Suprapubic skin (tissue), 4 donors: ENCODE results near the gene GALM. TPM values are rescaled to one million over a fixed set of nuclear protein-coding genes. Genes with fewer than 3 reads are reported as not detected.
"Not testable (repeated sequence)": the region's sequence is repeated elsewhere in the genome, so short reads cannot be mapped to it uniquely, and the experiment has no call there.

Source experiments
- DNase-seq, 2 donors: peaks; one replicate each; pipeline ENCODE4 v3.0.0-alpha.2; 2019; ENCODE audit warnings: low spot score in 2 of 2
- H3K27ac ChIP-seq: fragments of 200-600 bp; sonication (generic); one replicate; pipeline ENCODE4 v1.5.1; 2019
- H3K27me3 ChIP-seq: fragments of 200-600 bp; sonication (generic); one replicate; pipeline ENCODE4 v1.5.1; 2019
- H3K36me3 ChIP-seq: fragments of 200-600 bp; sonication (generic); one replicate; pipeline ENCODE4 v1.5.1; 2019
- H3K4me1 ChIP-seq: fragments of 200-600 bp; sonication (generic); one replicate; pipeline ENCODE4 v1.5.1; 2019
- H3K4me3 ChIP-seq: fragments of 200-600 bp; sonication (generic); one replicate; pipeline ENCODE4 v1.5.1; 2019; ENCODE audit warnings: mild to moderate bottlenecking
- H3K9me3 ChIP-seq: fragments of 200-600 bp; sonication (generic); one replicate; pipeline ENCODE4 v1.5.1; 2019
- CTCF ChIP-seq, 2 donors: fragments of 200-600 bp in 1 of 2; fragments of 450-650 bp in 1 of 2; sonication (generic) in 1 of 2; IDR thresholded peaks; one replicate each; pipeline ENCODE4 v1.5.1; 2016 to 2019; ENCODE audit warnings: antibody characterized with exemption in 2 of 2, mild to moderate bottlenecking in 1 of 2, moderate library complexity in 1 of 2
- EP300 ChIP-seq: sonication (generic); formaldehyde crosslinking; IDR thresholded peaks from one replicate; pipeline ENCODE4 v1.6.1; 2017; ENCODE audit warnings: antibody characterized with exemption
- POLR2A ChIP-seq, 2 donors: fragments of 450-650 bp; IDR thresholded peaks; one replicate each; pipeline ENCODE4 v1.6.1; 2017; ENCODE audit warnings: antibody characterized with exemption in 2 of 2, mild to moderate bottlenecking in 2 of 2, moderate library complexity in 2 of 2
- POLR2AphosphoS5 ChIP-seq, 3 donors: sonication (generic); formaldehyde crosslinking; IDR thresholded peaks; one replicate each; pipeline ENCODE4 v1.6.1; 2017; ENCODE audit warnings: antibody characterized with exemption in 3 of 3
- WGBS: methylation state at CpG from one replicate; pipeline ENCODE4 v1.1.5; 2018; 5-methylcytosine and 5-hydroxymethylcytosine counted together
- total RNA-seq, 4 donors: library from RNA; depleted of rRNA; stranded (reverse); fragments of >200 nt; gene quantifications; one replicate each; pipeline ENCODE4 v1.1.0, GENCODE V29; 2016

GALM gene
- total RNA-seq, 4 donors from 2014 or later = 3.7 to 16.4 (median 7.1) TPM

- no peak for DNase-seq
- H3K36me3 ChIP-seq = no peaks in the 10 kb centered on the region
- H3K27me3 ChIP-seq = no peaks in the 10 kb centered on the region
- no peaks in the 10 kb centered on the region for H3K4me1 ChIP-seq
- no peak overlapping the region for H3K27ac ChIP-seq
- H3K4me3 ChIP-seq = no peak overlapping the region
- TF ChIP-seq POLR2A (IDR thresholded peaks at IDR 0.05) (no peak), CTCF (IDR thresholded peaks at IDR 0.05) (no peak), EP300 (no peak), POLR2AphosphoS5 (IDR thresholded peaks at IDR 0.05) (no peak)
- H3K9me3 ChIP-seq = no peaks in the 10 kb centered on the region
These were observed 35.1 kb downstream of the GALM start for GRCh38 chr2:38700881-38701458.

DNA sequence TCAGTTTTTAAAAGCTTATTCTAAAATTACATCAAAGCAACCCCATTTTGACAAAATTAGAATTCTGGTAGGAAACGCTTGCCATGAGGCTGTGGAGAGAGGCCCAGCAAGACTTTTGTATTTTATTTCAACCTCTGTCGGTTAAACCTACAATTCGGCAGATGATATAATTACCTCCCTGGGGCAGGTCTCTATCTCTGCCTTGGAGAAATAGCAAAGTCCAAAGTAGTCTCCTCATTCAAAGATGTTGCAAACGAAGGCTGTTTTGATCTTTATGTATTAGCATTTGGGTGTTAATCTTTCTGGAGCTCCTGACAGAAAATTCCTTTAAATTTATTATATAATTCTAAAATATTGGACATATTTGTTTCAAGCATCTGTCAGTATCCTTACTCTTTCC is 35.6 kb downstream of the GALM start:
- no peaks in the 10 kb centered on the region for H3K4me1 ChIP-seq
- no peaks in the 10 kb centered on the region for H3K36me3 ChIP-seq
- no peak overlapping the region for H3K4me3 ChIP-seq
- no peak for DNase-seq
- H3K27me3 ChIP-seq = no peaks in the 10 kb centered on the region
- 92% methylated on average over 4 of the region's 4 CpGs for WGBS
- H3K27ac ChIP-seq = no peak overlapping the region
- H3K9me3 ChIP-seq = no peaks in the 10 kb centered on the region
- TF ChIP-seq CTCF (IDR thresholded peaks at IDR 0.05) (no peak), EP300 (no peak), POLR2AphosphoS5 (IDR thresholded peaks at IDR 0.05) (no peak), POLR2A (IDR thresholded peaks at IDR 0.05) (no peak)

DNA sequence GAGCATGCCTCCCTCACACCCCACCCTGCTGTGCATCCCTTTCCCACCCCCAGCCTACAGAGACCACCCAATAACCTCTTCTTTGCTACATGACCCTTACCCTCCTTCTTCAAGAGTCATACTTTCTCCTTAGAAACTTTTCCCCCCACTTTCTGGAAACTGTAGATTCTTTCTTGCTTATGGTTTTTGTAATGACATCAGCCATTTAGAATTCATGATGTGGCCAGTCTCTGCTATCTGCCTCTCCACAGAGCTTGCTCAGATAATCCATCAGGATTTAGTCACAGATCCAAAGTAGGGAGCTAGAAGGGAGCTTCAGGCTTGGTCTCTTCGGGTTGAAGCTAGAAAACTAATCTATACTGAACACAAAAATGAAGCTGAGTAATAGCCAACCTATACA is 36.5 kb downstream of the GALM start:
- no peak for DNase-seq
- no peak overlapping the region for H3K27ac ChIP-seq

GRCh38 chr2:38703336-38703735 is 37.4 kb downstream of the GALM start:
- not testable (repeated sequence) for H3K27ac ChIP-seq, DNase-seq, H3K4me1 ChIP-seq, H3K9me3 ChIP-seq, H3K4me3 ChIP-seq, H3K27me3 ChIP-seq, H3K36me3 ChIP-seq
- 96% methylated on average over 5 of the region's 5 CpGs for WGBS

More for the DNA sequence above, 36.5 kb downstream of the GALM start:
- no peak overlapping the region for H3K4me3 ChIP-seq
- H3K9me3 ChIP-seq = no peaks in the 10 kb centered on the region
- no peaks in the 10 kb centered on the region for H3K36me3 ChIP-seq
- TF ChIP-seq EP300 (no peak), CTCF (IDR thresholded peaks at IDR 0.05) (no peak), POLR2AphosphoS5 (IDR thresholded peaks at IDR 0.05) (no peak), POLR2A (IDR thresholded peaks at IDR 0.05) (no peak)
- 79% methylated on average over 1 of the region's 1 CpG for WGBS
- H3K27me3 ChIP-seq = no peaks in the 10 kb centered on the region
- H3K4me1 ChIP-seq = no peaks in the 10 kb centered on the region

GRCh38 chr2:38704664-38705063 is 38.8 kb downstream of the GALM start:
- Histone ChIP-seq H3K27ac (no peak overlapping the region), H3K27me3 (no peaks in the 10 kb centered on the region), H3K9me3 (no peaks in the 10 kb centered on the region), H3K36me3 (no peaks in the 10 kb centered on the region), H3K4me1 (no peaks in the 10 kb centered on the region), H3K4me3 (no peak overlapping the region)
- 88% methylated on average over 2 of the region's 2 CpGs for WGBS
- no peak for TF ChIP-seq POLR2AphosphoS5 (IDR thresholded peaks at IDR 0.05)
- no peak for TF ChIP-seq POLR2A (IDR thresholded peaks at IDR 0.05)
- no peak for TF ChIP-seq EP300
- TF ChIP-seq CTCF (IDR thresholded peaks at IDR 0.05) = no peak
- DNase-seq = no peak

DNA sequence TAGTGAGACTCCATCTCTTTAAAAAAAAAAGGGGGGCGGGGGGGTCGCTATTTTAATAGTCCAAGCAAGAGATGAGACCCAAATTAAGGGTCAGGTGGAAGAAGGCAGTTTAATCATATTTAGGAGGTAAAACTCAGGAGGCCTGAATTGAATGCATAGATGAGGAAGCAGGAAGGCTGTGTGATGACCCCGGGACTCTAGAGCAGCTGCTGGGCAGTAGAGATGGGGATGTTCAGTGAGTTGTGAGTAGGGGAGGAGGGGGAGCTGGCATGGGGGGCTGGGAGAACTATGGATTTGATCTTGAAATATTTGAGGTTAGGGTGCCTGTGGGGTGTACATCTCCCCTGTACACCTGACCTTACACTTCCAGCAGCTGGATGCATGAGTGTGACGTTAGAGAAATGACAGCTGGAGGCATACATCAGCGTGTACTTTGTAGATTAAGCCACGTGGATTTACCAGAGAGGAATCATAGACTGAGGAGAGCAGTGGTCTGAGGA is 41.0 kb downstream of the GALM start:
- TF ChIP-seq POLR2AphosphoS5 (IDR thresholded peaks at IDR 0.05) (no peak), EP300 (no peak), CTCF (IDR thresholded peaks at IDR 0.05) (no peak), POLR2A (IDR thresholded peaks at IDR 0.05) (no peak)
- Histone ChIP-seq H3K9me3 (no peaks in the 10 kb centered on the region), H3K27ac (no peak overlapping the region), H3K4me3 (no peak overlapping the region), H3K36me3 (no peaks in the 10 kb centered on the region), H3K4me1 (no peaks in the 10 kb centered on the region), H3K27me3 (no peaks in the 10 kb centered on the region)
- DNase-seq = no peak
- WGBS = 90% methylated on average over 6 of the region's 6 CpGs

- WGBS = 78% methylated on average over 9 of the region's 9 CpGs
- H3K4me1 ChIP-seq = not testable (repeated sequence)
These were observed 42.6 kb downstream of the GALM start for GRCh38 chr2:38708491-38708890.

More at GRCh38 chr2:38708491-38708890, 42.6 kb downstream of the GALM start:
- not testable (repeated sequence) for DNase-seq, H3K27me3 ChIP-seq, H3K36me3 ChIP-seq, H3K27ac ChIP-seq, H3K9me3 ChIP-seq, H3K4me3 ChIP-seq
